D721Med (cell line): ENCODE results near the gene SGMS1.

Source experiments
- DNase-seq: peaks from one replicate; pipeline ENCODE4 v3.0.0; 2011; ENCODE audit warnings: low spot score; ENCODE audit not compliant: insufficient read length
- FAIRE-seq: peaks from 2 replicates; lab custom pipeline; 2011; peaks lifted over from hg19 to GRCh38; lab: Jason Lieb, UNC
- TF ChIP-seq, protein P1 (sequence below): IDR thresholded peaks from 2 replicates; pipeline ENCODE4 v1.5.1; 2012; ENCODE audit warnings: mild to moderate bottlenecking, control low read depth; ENCODE audit not compliant: insufficient read depth; ENCODE audit errors: missing control alignments

SGMS1 gene

DNA sequence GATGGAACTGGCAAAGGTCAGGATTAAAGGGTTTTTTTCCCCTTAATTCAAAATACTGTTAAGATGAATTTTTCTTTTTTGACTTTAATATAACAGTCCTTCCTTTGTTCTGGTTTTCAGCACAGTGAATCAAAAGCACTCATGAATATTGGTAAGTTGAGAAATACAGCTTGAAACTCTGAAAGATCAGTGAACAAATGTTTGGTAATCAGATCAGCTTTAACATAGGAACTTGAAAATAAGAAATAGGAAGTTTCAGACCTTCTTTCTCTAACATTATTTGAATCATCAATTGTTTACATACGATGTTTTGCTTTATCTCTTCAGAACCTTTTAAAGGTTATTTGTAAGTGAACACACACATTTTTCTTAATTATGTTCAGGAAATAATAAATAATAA is 90.5 kb downstream of the SGMS1 start:
- DNase-seq (no peak), FAIRE-seq (no peak)
- TF ChIP-seq, protein P1, sequence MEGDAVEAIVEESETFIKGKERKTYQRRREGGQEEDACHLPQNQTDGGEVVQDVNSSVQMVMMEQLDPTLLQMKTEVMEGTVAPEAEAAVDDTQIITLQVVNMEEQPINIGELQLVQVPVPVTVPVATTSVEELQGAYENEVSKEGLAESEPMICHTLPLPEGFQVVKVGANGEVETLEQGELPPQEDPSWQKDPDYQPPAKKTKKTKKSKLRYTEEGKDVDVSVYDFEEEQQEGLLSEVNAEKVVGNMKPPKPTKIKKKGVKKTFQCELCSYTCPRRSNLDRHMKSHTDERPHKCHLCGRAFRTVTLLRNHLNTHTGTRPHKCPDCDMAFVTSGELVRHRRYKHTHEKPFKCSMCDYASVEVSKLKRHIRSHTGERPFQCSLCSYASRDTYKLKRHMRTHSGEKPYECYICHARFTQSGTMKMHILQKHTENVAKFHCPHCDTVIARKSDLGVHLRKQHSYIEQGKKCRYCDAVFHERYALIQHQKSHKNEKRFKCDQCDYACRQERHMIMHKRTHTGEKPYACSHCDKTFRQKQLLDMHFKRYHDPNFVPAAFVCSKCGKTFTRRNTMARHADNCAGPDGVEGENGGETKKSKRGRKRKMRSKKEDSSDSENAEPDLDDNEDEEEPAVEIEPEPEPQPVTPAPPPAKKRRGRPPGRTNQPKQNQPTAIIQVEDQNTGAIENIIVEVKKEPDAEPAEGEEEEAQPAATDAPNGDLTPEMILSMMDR: no peak

DNA sequence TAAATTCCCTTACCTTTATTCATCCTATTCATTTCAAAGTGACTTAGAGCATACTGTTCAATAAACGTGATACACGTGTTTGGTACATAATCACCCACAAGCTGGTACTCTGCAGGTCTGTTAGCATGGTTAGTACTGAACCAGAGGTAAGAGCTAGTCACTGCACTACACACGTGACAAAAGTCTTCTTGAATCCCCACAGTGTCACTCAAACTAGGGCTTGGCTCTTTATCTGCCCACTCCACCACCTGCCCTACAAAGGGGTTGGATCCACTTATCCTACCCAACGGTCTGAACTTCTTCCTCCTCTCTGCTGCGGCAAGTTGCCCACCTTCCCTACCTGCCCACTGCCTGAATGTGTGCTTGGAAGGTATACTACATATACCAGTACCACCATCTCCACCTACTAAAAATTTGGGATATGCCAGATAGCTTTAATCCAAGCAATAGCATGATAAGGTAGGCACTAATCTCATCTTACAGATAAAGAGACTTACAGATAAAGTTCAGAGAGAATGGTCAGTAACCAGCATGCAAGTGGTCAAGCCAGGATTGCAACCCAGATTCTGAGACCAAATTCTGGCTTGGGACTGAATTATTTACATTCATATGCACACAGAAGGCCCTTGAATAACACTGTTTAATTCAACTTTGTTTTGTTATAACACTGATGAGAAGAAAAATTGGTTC is 92.2 kb downstream of the SGMS1 start:
- DNase-seq (no peak), FAIRE-seq (no peak)
- TF ChIP-seq, protein P1: no peak

DNA sequence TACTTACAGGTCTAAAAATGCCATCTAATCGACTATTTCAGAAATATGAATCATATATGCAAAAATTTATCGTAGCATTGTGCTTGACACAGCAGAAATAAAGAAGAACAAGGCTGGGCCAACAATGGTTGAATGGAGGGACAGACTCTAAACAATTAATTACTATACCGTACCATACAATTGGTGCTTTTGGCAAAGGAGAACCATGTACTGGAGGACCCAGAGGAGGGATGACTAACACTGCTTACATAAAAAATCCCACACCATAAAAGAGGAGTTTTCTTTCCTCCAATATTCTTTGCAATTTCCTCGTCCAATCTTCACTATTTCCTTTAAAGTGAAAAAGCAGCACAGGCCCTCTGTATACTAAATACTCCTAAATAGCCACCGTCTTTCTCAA is 94.1 kb downstream of the SGMS1 start:
- TF ChIP-seq, protein P1: no peak
- no peak for FAIRE-seq
- DNase-seq: no peak

DNA sequence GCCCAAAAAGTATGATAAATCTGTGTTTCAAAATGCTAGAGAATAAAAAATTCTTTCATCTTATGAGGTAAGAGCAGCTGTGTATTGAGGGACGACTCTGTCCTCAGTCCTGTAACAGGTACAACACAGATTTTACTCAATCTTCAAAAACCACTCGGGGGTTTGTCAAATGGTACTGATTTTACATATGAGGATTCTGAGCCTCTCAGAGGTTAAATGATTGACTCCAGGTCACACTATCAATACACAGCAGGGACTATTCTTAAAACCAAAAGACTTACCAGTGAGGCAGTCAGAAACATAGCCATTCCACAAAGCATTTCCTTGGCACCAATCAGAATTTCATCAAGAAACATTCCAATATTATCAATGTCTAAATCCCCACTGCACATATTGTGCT is 95.5 kb downstream of the SGMS1 start:
- no peak for FAIRE-seq
- no peak for DNase-seq
- TF ChIP-seq, protein P1: no peak

DNA sequence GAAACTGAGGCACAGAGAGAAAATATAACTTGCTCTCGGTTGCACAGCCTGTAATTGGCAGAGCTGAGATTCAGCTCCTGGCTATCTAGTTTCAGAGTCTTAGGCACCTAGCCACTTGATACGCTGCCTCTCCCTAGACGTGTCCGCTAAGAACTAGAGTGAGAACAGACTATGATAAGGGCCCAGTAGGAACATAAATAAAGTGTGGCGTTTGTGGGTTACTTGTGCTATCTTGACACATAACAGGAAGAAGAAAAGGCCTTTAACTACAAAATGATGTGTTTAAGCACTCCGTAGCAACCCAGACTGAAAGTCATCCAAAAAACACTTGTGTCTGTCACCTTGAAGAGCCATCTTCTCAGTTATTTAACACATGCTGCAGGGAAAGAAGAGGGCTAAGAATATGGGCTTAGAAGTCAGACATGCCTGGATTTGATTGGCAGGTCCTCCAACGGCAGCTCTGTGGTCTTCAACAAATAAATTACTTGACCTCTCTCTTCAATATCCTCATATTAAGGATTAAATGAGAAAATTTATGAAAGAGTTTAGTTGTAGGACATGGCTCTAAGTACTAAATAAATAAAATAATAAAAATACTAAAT is 96.2 kb downstream of the SGMS1 start:
- no peak for DNase-seq
- FAIRE-seq: no peak
- TF ChIP-seq, protein P1: no peak

DNA sequence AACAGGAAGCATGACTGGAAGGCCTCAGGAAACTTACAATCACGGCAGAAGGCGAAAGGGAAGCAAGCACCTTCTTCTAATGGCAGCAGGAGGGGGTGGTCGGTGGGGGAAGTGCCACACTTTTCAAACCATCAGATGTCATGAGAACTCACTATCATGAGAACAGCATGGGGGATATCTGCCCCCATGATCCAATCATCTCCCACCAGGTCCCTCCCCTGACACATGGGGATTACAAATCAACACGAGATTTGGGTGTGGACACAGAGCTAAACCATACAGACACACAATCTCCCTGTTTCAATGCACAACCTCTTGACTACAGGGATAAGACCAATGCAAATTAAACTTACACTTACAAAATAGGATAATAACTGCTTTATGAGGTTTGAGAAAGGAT is 97.6 kb downstream of the SGMS1 start:
- TF ChIP-seq, protein P1: no peak
- no peak for DNase-seq
- no peak for FAIRE-seq

DNA sequence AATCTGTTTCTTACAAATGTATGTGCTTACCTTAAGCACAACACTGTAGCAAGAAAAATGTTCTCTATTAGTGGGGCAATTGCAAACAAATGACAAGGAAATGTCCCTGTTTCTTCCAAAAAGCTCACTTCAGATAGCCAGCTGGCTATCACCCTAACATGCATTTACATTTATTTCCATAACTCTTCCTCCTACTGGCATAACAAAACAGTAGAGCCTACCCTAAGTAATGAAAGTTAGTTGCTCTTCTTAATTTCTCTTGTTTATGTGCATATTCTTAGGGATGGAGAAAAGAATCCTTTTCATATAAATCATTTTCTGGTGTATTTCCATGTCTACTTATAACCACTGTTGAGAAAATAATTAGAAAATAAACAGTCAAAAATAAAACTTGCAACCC is 100.4 kb downstream of the SGMS1 start:
- DNase-seq (no peak), FAIRE-seq (no peak)
- TF ChIP-seq, protein P1: no peak
